NCI-H460 (cell line): ENCODE results near the gene SLC17A3. TPM values are rescaled to one million over a fixed set of nuclear protein-coding genes. Genes with fewer than 3 reads are reported as not detected.

Source experiments
- DNase-seq: peaks from one replicate; pipeline ENCODE4 v3.0.0-alpha.2; 2016; ENCODE audit warnings: low read depth; ENCODE audit errors: extremely low read depth
- total RNA-seq: library from RNA; depleted of rRNA; stranded (reverse); fragments of >200 nt; shearing (Covaris generic); gene quantifications from 2 replicates; pipeline ENCODE4 v1.2.3, GENCODE V29; 2014; rRNA removed

Gene SLC17A3
- total RNA-seq, 1 experiment from 2014 or later, result not detected

DNA sequence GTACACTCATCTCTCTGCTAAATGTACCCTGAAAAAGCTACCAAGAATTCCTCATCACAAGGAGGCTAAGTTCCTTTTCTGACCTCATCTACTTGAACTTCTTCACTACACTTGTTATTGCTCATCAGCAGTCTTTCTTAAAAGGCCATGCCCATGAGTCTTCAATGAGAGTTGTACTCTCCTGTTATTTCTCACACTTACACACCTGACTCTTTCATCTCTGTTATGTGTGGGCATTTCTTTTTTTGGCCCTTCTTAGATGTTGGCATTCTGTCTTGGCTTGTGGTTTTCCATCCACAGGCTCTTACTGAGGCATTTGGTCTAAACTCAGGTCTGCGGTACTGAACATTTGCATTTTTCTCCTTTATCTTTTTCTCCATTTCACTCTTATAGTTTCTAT is 31.5 kb downstream of the SLC17A3 start:
- no peak for DNase-seq

DNA sequence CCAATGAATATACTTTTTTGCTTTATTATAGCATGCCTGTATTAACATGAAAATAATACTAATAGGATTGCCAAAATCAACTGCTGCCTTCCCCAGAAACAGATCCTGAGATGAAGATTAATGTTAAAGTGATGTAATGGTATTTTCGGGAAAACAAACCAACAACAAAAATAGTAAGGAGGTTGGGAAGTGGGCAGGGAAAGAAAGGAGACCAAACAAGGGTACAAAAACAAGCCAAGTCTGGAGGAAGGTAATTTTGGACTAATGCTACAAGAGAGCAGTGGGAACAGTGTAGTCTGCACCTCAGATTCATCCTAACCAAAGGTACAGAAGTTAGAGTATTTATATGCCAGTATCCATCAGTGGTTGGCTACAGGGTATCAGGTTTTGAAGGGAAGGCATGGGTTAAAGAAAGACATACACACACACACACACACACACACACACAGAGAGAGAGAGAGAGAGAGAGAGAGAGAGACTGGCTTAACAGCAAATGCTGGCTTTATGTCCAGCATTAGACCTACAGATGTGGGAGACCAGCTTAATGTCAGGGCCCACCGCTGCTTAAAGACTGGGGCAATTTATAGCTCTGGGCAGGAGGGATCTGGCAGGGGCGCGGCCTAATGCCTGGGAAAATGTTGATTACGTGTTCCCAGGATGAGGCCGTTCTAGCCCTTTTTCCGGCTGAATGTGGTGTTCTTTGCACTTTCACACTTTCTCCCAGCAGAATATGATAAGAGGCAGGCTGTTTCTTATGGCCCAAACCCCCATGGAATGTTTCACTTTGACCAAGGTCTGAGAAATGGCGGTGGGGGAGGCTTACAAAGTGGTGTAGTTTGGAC is 38.4 kb downstream of the SLC17A3 start:
- DNase-seq, result no peak

DNA sequence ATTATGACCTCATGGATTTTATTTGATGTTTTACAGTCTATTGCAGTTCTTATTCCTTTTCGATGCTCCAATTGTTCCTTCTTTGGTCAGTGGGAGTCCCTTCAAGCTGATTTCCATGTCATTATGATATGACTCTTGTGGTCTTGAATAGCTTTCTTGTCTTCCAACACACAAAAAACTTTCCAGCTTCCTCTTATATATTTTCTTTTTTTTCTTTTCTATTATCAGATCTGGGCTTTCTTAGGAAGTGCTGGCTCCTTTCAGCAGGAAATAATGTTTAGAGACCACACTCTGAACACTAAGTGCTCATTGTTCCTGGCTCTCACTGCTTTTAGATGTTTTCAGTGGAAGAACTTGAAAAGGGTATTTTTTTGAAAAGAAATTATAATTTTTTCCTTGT is 39.1 kb downstream of the SLC17A3 start:
- no peak for DNase-seq

- DNase-seq, result no peak
Measured at GRCh38 chr6:25833136-25833535, 40.9 kb downstream of the SLC17A3 start.

DNA sequence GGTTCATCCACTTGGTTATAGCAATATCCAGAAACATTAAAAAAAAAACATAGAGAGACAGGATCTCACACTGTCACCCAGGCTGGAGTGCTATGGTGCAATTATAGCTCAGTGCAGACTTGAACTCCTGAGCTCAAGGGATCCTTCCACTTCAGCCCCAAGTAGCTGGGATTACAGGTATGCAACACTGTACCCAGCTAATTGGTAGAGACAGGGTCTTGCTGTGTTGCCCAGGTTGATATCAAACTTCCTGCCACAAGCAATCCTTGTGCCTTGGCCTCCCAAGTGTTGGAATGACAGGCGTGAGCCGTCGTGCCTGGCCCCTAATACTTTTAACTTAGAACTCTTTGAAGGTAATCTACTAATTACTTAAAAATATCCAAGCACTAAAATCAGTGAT is 41.4 kb downstream of the SLC17A3 start:
- no peak for DNase-seq

- no peak for DNase-seq
Measured at GRCh38 chr6:25832307-25832662, 41.8 kb downstream of the SLC17A3 start.

- DNase-seq, result no peak
Measured at GRCh38 chr6:25831532-25832306, 42.3 kb downstream of the SLC17A3 start, which contains the start of gene SLC17A1. Gene SLC17A1, minus strand, starts transcription at chr6:25832052. Its CDS starts 1,495 bp downstream, at chr6:25830557.

GRCh38 chr6:25830458-25830857 is 43.6 kb downstream of the SLC17A3 start:
- DNase-seq, result no peak

GRCh38 chr6:25829375-25829774 is 44.7 kb downstream of the SLC17A3 start:
- no peak for DNase-seq

DNA sequence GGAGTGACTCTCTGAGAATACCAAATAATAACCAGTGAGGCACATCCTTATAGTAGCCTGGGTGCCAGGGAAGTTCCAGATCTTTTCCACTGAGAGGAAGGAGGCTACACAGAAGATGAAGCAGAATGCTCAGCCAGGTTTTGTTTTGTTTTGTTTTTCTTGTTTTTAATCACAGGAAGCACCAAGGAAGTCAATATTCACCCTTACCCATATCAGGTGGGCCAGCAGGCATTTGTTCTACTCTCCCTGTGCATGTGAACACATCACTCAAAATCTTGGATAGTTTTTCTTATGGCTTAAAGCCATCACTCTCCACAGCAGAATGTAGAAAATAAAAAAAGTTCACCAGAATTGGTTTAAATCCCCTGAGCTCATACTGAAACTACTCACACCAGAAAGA is 52.7 kb downstream of the SLC17A3 start:
- DNase-seq, result no peak

GRCh38 chr6:25816252-25816651 is 57.8 kb downstream of the SLC17A3 start:
- DNase-seq, result no peak

GRCh38 chr6:25815194-25815593 is 58.8 kb downstream of the SLC17A3 start:
- DNase-seq, result no peak

DNA sequence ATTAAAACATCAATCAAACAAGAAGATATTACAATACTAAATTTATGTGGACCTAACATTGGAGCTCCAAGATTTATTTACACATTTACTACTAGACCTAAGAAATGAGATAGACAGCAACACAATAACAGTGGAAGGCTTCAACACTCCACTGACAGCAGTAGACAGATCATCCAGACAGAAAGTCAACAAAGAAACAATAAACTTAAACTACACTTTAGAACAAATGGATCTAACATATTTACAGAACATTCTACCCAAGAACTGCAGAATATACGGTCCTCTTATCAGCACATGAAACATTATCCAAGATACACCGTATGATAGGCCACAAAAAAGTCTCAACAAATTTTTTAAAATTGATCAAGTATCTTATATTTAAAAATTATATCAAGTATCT is 69.2 kb downstream of the SLC17A3 start:
- DNase-seq, result no peak

DNA sequence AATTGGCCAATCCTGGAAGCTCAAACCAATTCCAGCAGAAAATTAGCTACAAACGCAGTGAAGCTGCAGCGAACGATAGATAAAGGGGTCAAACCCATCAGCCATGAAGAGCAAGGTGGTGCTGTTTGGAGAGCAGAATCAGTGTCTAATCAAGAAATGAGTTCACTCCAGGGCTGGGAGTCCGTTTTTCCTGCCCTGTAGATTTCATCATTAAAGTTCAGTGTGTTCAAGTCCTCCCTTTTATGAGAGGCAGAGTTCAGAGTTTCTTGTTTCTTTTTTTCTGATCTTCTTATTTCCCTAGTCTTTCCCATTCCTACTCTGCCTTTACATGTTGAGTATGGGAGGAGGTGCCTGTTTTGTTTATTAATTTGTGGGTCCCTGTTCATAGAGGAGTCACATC is 72.6 kb downstream of the SLC17A3 start:
- no peak for DNase-seq

Other genes with a start within 250 kb of the SLC17A3 start
- not detected in 2 replicates for gene SCGN, start 222.0 kb downstream of the SLC17A3 start, total RNA-seq
- gene SLC17A4, start 119.5 kb downstream of the SLC17A3 start, total RNA-seq, result not detected in 2 replicates
- not detected in 2 replicates for gene SLC17A1, start 42.2 kb downstream of the SLC17A3 start, total RNA-seq
- gene SLC17A2, start 56.4 kb upstream of the SLC17A3 start, total RNA-seq, result not detected in 2 replicates
- gene TRIM38, start 88.6 kb upstream of the SLC17A3 start, total RNA-seq, result 5.7 and 7.2 TPM in 2 replicates
- gene HFE, start 213.2 kb upstream of the SLC17A3 start, total RNA-seq, result 11.5 and 14.5 TPM in 2 replicates